GM12864 (cell line): ENCODE data around the gene AXDND1.
A peak's percentile ranks its signal among the peaks of the same experiment; 100 is the strongest.

ENCODE experiments used
- DNase-seq: peaks from one replicate; pipeline ENCODE4 v3.0.0-alpha.2; 2011; ENCODE audit warnings: low read depth
- H3K4me3 ChIP-seq: 2 replicates; pipeline ENCODE4 v1.5.1; 2011; ENCODE audit warnings: mild to moderate bottlenecking, low read depth, low read length, control low read depth
- CTCF ChIP-seq: IDR thresholded peaks from 2 replicates; pipeline ENCODE4 v1.5.1; 2011; ENCODE audit warnings: low read depth, mild to moderate bottlenecking, moderate library complexity, low read length, control low read depth, inconsistent platforms; ENCODE audit errors: missing control alignments

AXDND1 gene

DNA sequence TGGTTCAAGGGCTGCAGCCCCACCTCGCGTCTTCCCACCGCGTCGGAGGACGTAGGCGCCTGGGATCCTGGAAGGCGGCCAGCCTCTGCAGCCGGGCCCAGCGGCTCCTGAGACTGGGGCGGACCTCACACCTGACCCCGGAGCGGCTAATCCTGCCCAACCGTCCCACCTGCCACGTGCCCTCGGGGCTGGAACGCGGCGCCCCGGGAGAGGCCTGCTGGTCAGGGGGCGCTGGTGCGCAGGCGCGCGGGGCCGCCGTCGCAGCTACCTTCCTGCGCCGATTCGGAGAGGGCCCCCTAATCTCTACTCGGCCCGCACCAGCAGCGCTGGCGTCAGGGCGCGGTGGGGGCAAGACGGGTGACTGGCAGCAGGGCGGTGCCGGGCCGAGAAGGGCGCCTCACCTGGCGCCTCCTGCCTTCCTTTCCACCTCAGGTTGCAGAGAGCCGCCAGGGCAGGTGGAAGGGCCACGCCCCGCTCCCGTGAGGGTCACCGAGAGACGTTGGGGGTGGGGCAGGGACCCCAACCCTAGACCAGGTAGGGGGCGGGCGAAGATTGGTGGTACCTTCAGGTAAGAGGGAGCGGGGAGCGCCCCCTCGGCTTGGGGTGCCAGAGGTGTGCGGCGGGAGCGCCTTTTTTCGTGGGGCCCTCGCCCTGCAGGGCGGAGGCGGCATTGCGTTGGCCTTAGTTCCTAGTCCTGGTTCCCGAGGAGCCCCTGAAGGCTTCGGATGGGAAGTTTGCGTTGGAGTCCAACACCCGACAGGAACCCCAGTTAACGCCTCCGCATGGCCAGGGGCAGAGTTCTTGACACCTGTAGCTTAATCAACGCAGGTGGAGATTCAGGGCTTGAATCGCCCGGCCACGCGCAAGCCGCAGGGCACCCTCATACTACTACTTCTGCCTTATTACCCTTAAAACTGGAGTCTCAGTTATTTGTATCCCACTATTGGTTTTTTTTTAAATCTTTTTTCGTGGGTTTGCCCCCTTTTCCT lies 226.1 kb downstream of the AXDND1 start, which contains the start of gene TDRD5:
TSS of gene TDRD5 (plus strand) at position 241 of the 989 bp plus-strand sequence. CDS start 784 bp downstream, outside the sequence.
- DNase-seq, result no peak
- no peak within 1 kb of the TSS for H3K4me3 ChIP-seq
- TF ChIP-seq CTCF, result peak; percentile 6

- H3K4me3 ChIP-seq, result no peak overlapping the region
- DNase-seq, result no peak
- TF ChIP-seq CTCF, result no peak
Measured at GRCh38 chr1:179598631-179599030, 232.9 kb downstream of the AXDND1 start.

- peak; percentile 35 for TF ChIP-seq CTCF
- no peak for DNase-seq
Measured at GRCh38 chr1:179599623-179600249, 234.0 kb downstream of the AXDND1 start.

GRCh38 chr1:179601093-179601492 lies 235.3 kb downstream of the AXDND1 start:
- no peak for DNase-seq
- no peak overlapping the region for H3K4me3 ChIP-seq
- TF ChIP-seq CTCF, result no peak

More at GRCh38 chr1:179599623-179600249, 234.0 kb downstream of the AXDND1 start:
- no peak overlapping the region for H3K4me3 ChIP-seq
